ENCODE measurements around the gene FBXW10B.
"Not testable (repeated sequence)": the region's sequence is repeated elsewhere in the genome, so short reads cannot be mapped to it uniquely, and the experiment has no call there.

- TF ChIP-seq CTCF (conservative IDR thresholded peaks at IDR 0.05; ENCODE audit: low read length); EZH2phosphoT487 (IDR thresholded peaks at IDR 0.05; ENCODE audit: borderline replicate concordance, low read depth, low read length): not testable (repeated sequence)
Measured at GRCh38 chr17:15654401-15654800, 34.9 kb upstream of the FBXW10B start.

Data from OCI-LY7 (cell line).